Neuronal stem cell (in vitro differentiated cells): ENCODE results near the gene ZNF292.
"Not testable (repeated sequence)": the region's sequence is repeated elsewhere in the genome, so short reads cannot be mapped to it uniquely, and the experiment has no call there.

Experiments
- DNase-seq: peaks from one replicate; pipeline ENCODE4 v3.0.0-alpha.2; 2013; ENCODE audit warnings: low spot score
- H2AFZ ChIP-seq: one replicate; pipeline ENCODE4 v1.6.1; 2013; ENCODE audit warnings: mild to moderate bottlenecking, low read length, inconsistent platforms
- H2AK5ac ChIP-seq: 2 replicates; pipeline ENCODE4 v1.6.1; 2013; ENCODE audit warnings: low read depth, mild to moderate bottlenecking, inconsistent platforms, low read length, moderate library complexity, mixed read lengths
- H2BK120ac ChIP-seq: 2 replicates; pipeline ENCODE4 v1.6.1; 2013; ENCODE audit warnings: low read depth, mild to moderate bottlenecking, inconsistent platforms, low read length, moderate library complexity, mixed read lengths
- H2BK12ac ChIP-seq: one replicate; pipeline ENCODE4 v1.6.1; 2013; ENCODE audit warnings: low read length, inconsistent platforms
- H2BK15ac ChIP-seq: 2 replicates; pipeline ENCODE4 v1.6.1; 2013; ENCODE audit warnings: mild to moderate bottlenecking, low read length, inconsistent platforms, mixed read lengths
- H2BK5ac ChIP-seq: one replicate; pipeline ENCODE4 v1.6.1; 2013; ENCODE audit warnings: inconsistent platforms, mild to moderate bottlenecking, low read length, moderate library complexity
- H3K14ac ChIP-seq: one replicate; pipeline ENCODE4 v1.6.1; 2013; ENCODE audit warnings: low read length, inconsistent platforms
- H3K18ac ChIP-seq: 2 replicates; pipeline ENCODE4 v1.6.1; 2013; ENCODE audit warnings: low read length, inconsistent platforms
- H3K23ac ChIP-seq: 2 replicates; pipeline ENCODE4 v1.6.1; 2013; ENCODE audit warnings: low read depth, mild to moderate bottlenecking, mixed read lengths, low read length, inconsistent platforms; ENCODE audit not compliant: poor library complexity
- H3K27ac ChIP-seq: replicated peaks from 3 replicates; pipeline ENCODE4 v1.5.1; 2013; ENCODE audit warnings: low read length, inconsistent platforms
- H3K27me3 ChIP-seq, 3 experiments: 2 replicates each; pipeline ENCODE4 v1.6.1; 2013; ENCODE audit warnings: low read length in 3 of 3, mild to moderate bottlenecking in 2 of 3, inconsistent platforms in 1 of 3, low read depth in 1 of 3, mixed read lengths in 1 of 3, moderate library complexity in 1 of 3; ENCODE audit not compliant: control insufficient read depth in 3 of 3, insufficient read depth in 3 of 3
- H3K36me3 ChIP-seq, 2 donors: replicated peaks in 1 of 2; 2 replicates each; pipeline ENCODE4 v1.6.1; 2013; ENCODE audit warnings: low read length in 2 of 2; ENCODE audit not compliant: control insufficient read depth in 2 of 2, insufficient read depth in 2 of 2
- H3K4ac ChIP-seq: 2 replicates; pipeline ENCODE4 v1.6.1; 2013; ENCODE audit warnings: inconsistent platforms, mild to moderate bottlenecking, low read length, moderate library complexity
- H3K4me1 ChIP-seq, 2 donors: 1 replicate in 1 of 2; 2 replicates in 1 of 2; pipeline ENCODE4 v1.6.1; 2013; ENCODE audit warnings: low read length in 2 of 2, low read depth in 1 of 2; ENCODE audit not compliant: control insufficient read depth in 2 of 2, insufficient read depth in 1 of 2
- H3K4me2 ChIP-seq: one replicate; pipeline ENCODE4 v1.6.1; 2013; ENCODE audit warnings: mild to moderate bottlenecking, low read length, inconsistent platforms; ENCODE audit not compliant: insufficient read depth, poor library complexity, severe bottlenecking
- H3K4me3 ChIP-seq, 2 donors: 2 replicates each; pipeline ENCODE4 v1.5.1; 2013; ENCODE audit warnings: low read length in 2 of 2, mild to moderate bottlenecking in 2 of 2, inconsistent platforms in 1 of 2, moderate library complexity in 1 of 2
- H3K79me1 ChIP-seq: one replicate; pipeline ENCODE4 v1.6.1; 2013; ENCODE audit warnings: low read depth, mild to moderate bottlenecking, inconsistent platforms, low read length, moderate library complexity
- H3K9ac ChIP-seq: one replicate; pipeline ENCODE4 v1.6.1; 2013; ENCODE audit warnings: mild to moderate bottlenecking, low read depth, low read length, inconsistent platforms; ENCODE audit not compliant: poor library complexity
- H3K9me3 ChIP-seq, 2 donors: replicated peaks in 1 of 2; 2 replicates each; pipeline versions ENCODE3 to v1.6.1; 2013; ENCODE audit warnings: low read length in 2 of 2, mild to moderate bottlenecking in 2 of 2, inconsistent platforms in 1 of 2, low read depth in 1 of 2, mixed read lengths in 1 of 2, moderate library complexity in 1 of 2; ENCODE audit not compliant: control insufficient read depth in 2 of 2, insufficient read depth in 1 of 2
- H4K8ac ChIP-seq: one replicate; pipeline ENCODE4 v1.6.1; 2013; ENCODE audit warnings: low read depth, mild to moderate bottlenecking, inconsistent platforms, low read length, moderate library complexity
- H4K91ac ChIP-seq: one replicate; pipeline ENCODE4 v1.6.1; 2013; ENCODE audit warnings: low read length, low read depth, mild to moderate bottlenecking, inconsistent platforms; ENCODE audit not compliant: poor library complexity
- WGBS, 2 donors: extraction: QIAGEN DNeasy Blood & Tissue Kit; methylation state at CpG; one replicate each; pipeline ENCODE4 v1.1.7; 2013; ENCODE audit warnings: missing lambda C conversion rate in 2 of 2, mixed read lengths in 1 of 2; ENCODE audit not compliant: insufficient read length in 2 of 2, insufficient replicate concordance in 1 of 2; ENCODE audit errors: extremely low coverage in 2 of 2; 5-methylcytosine and 5-hydroxymethylcytosine counted together

ZNF292 gene

GRCh38 chr6:87139927-87140326 is 15.4 kb upstream of the ZNF292 start:
- not testable (repeated sequence) for H3K4me1 ChIP-seq, H4K8ac ChIP-seq, H3K27ac ChIP-seq, DNase-seq, H3K4ac ChIP-seq, H3K4me3 ChIP-seq, H2BK12ac ChIP-seq, H2AFZ ChIP-seq, H2AK5ac ChIP-seq, H3K36me3 ChIP-seq, H2BK120ac ChIP-seq, H2BK5ac ChIP-seq, H3K4me2 ChIP-seq, H4K91ac ChIP-seq, H3K27me3 ChIP-seq, H2BK15ac ChIP-seq, H3K14ac ChIP-seq, H3K9ac ChIP-seq, H3K18ac ChIP-seq, H3K9me3 ChIP-seq, H3K79me1 ChIP-seq, H3K23ac ChIP-seq
- no CpG with 5 or more reads among the region's 8 CpGs for WGBS, 2 donors

GRCh38 chr6:87146363-87146762 is 9.0 kb upstream of the ZNF292 start:
- H3K27ac ChIP-seq, result no peak overlapping the region
- H2BK120ac ChIP-seq, result no peak overlapping the region
- no peaks in the 10 kb centered on the region for H3K9me3 ChIP-seq
- H2AK5ac ChIP-seq, result no peak overlapping the region
- no peak overlapping the region for H2AFZ ChIP-seq
- H3K9ac ChIP-seq, result no peak overlapping the region
- no peak overlapping the region for H2BK12ac ChIP-seq
- no peak overlapping the region for H3K23ac ChIP-seq
- no peak overlapping the region for H3K4me2 ChIP-seq
- no peak for DNase-seq
- no peak overlapping the region for H4K8ac ChIP-seq
- H2BK5ac ChIP-seq, result no peak overlapping the region
- peaks cover 0 to under 1% of the 10 kb centered on the region in 2 donors for H3K4me1 ChIP-seq
- no peak overlapping the region for H3K4me3 ChIP-seq
- no peak overlapping the region for H4K91ac ChIP-seq
- no peaks in the 10 kb centered on the region for H3K36me3 ChIP-seq
- H3K4ac ChIP-seq, result no peak overlapping the region
- WGBS, 2 donors, result no CpG with 5 or more reads among the region's 3 CpGs
- H3K18ac ChIP-seq, result no peak overlapping the region
- H3K79me1 ChIP-seq, result no peaks in the 10 kb centered on the region
- no peak overlapping the region for H2BK15ac ChIP-seq
- H3K14ac ChIP-seq, result no peak overlapping the region
- H3K27me3 ChIP-seq, result peaks cover 0 to 17% (median 0%) of the 10 kb centered on the region in 3 experiments

GRCh38 chr6:87150406-87150805 is 5.0 kb upstream of the ZNF292 start:
- H3K79me1 ChIP-seq, result no peaks in the 10 kb centered on the region
- H3K23ac ChIP-seq, result no peak overlapping the region
- H3K4me1 ChIP-seq, result peaks cover 0 to 7% of the 10 kb centered on the region in 2 donors
- no peak overlapping the region for H2BK12ac ChIP-seq
- H3K4me3 ChIP-seq, result no peak overlapping the region
- no peak overlapping the region for H3K9ac ChIP-seq
- no peak overlapping the region for H2BK5ac ChIP-seq
- peaks cover 0 to 17% (median 0%) of the 10 kb centered on the region in 3 experiments for H3K27me3 ChIP-seq
- H3K9me3 ChIP-seq, result no peaks in the 10 kb centered on the region
- no peak overlapping the region for H3K14ac ChIP-seq
- H3K4ac ChIP-seq, result no peak overlapping the region
- no peak overlapping the region for H2AFZ ChIP-seq
- H2BK15ac ChIP-seq, result no peak overlapping the region
- H2AK5ac ChIP-seq, result no peak overlapping the region
- H3K36me3 ChIP-seq, result no peaks in the 10 kb centered on the region
- H4K91ac ChIP-seq, result no peak overlapping the region
- H4K8ac ChIP-seq, result no peak overlapping the region
- DNase-seq, result no peak
- H3K4me2 ChIP-seq, result no peak overlapping the region
- no peak overlapping the region for H2BK120ac ChIP-seq
- H3K18ac ChIP-seq, result no peak overlapping the region
- H3K27ac ChIP-seq, result no peak overlapping the region

GRCh38 chr6:87151471-87151780 is 3.9 kb upstream of the ZNF292 start:
- Histone ChIP-seq H2BK120ac (no peak overlapping the region), H3K79me1 (no peaks in the 10 kb centered on the region), H3K14ac (peak overlapping the region; percentile 56), H3K4me2 (peak overlapping the region; percentile 83), H2AFZ (peak overlapping the region; percentile 78), H3K9ac (peak overlapping the region; percentile 90), H2BK12ac (no peak overlapping the region), H4K91ac (no peak overlapping the region), H2AK5ac (no peak overlapping the region), H2BK5ac (peak overlapping the region; percentile 98), H3K9me3 (no peaks in the 10 kb centered on the region), H3K27ac (peak overlapping the region; percentile 72), H3K18ac (peak overlapping the region; percentile 99), H3K4ac (no peak overlapping the region), H4K8ac (peak overlapping the region; percentile 23), H3K4me1 (peaks cover 0 to 7% of the 10 kb centered on the region in 2 donors), H2BK15ac (peak overlapping the region; percentile 99), H3K23ac (peak overlapping the region; percentile 91), H3K4me3 (peak overlapping the region in 1 of 2 donors; percentile 28), H3K27me3 (peaks cover 0 to 14% (median 0%) of the 10 kb centered on the region in 3 experiments), H3K36me3 (no peaks in the 10 kb centered on the region)
- DNase-seq, result no peak
- WGBS, 2 donors, result no CpG with 5 or more reads among the region's 4 CpGs
